PC-3 (cell line): ENCODE measurements around the gene BEGAIN. TPM values are rescaled to one million over a fixed set of nuclear protein-coding genes. Genes with fewer than 3 reads are reported as not detected.

Experiments used
- ATAC-seq: fragments of 200-7000 bp; cut with Tn5 transposase; 2 replicates; pipeline ENCODE4 v1.9.1; 2020; ENCODE audit warnings: mild to moderate bottlenecking, moderate library complexity
- BruUV-seq: library from RNA; stranded (reverse); fragments of 400-500 nt; replicated peaks from 2 replicates; lab custom pipeline; 2021; lab: Mats Ljungman, UMichigan
- CTCF ChIA-PET: fragments of 300-600 bp; sonication (Branson Sonifier 250); formaldehyde crosslinking; loops from one replicate; lab custom pipeline; 2022; ENCODE audit warnings: antibody characterized with exemption; lab: Charles Lee
- POLR2A ChIA-PET: fragments of 300-600 bp; sonication (Branson Sonifier 250); formaldehyde crosslinking; loops from one replicate; lab custom pipeline; 2022; ENCODE audit warnings: antibody characterized with exemption; ENCODE audit not compliant: unreplicated experiment; lab: Charles Lee
- DNase-seq: peaks from one replicate; pipeline ENCODE4 v3.0.0-alpha.2; 2015
- H2AFZ ChIP-seq: fragments of 300-600 bp; sonication (generic); 2 replicates; pipeline ENCODE4 v1.6.0; 2016; ENCODE audit warnings: antibody characterized with exemption, low read length
- H3F3A ChIP-seq: fragments of 300-600 bp; sonication (generic); one replicate; pipeline ENCODE4 v1.6.0; 2017; ENCODE audit warnings: antibody characterized with exemption, low read length, control low read depth, mild to moderate bottlenecking; ENCODE audit not compliant: unreplicated experiment
- H3K27ac ChIP-seq: fragments of 300-600 bp; sonication (generic); 2 replicates; pipeline ENCODE4 v1.5.1; 2016; ENCODE audit warnings: mild to moderate bottlenecking, low read length
- H3K27me3 ChIP-seq: fragments of 300-600 bp; sonication (generic); 2 replicates; pipeline ENCODE4 v1.6.1; 2016; ENCODE audit warnings: low read length, mixed read lengths
- H3K36me3 ChIP-seq: fragments of 300-600 bp; sonication (generic); 2 replicates; pipeline ENCODE4 v1.6.1; 2016; ENCODE audit warnings: low read depth, mixed run types, low read length, mixed read lengths
- H3K4me1 ChIP-seq: fragments of 300-600 bp; sonication (generic); 2 replicates; pipeline ENCODE4 v1.5.1; 2016; ENCODE audit warnings: low read length; ENCODE audit not compliant: insufficient read depth
- H3K4me2 ChIP-seq: fragments of 300-600 bp; sonication (generic); 2 replicates; pipeline ENCODE4 v1.6.0; 2016; ENCODE audit warnings: low read length
- H3K4me3 ChIP-seq: fragments of 300-600 bp; sonication (generic); 2 replicates; pipeline ENCODE4 v1.5.1; 2016; ENCODE audit warnings: mild to moderate bottlenecking, low read length, mixed read lengths
- H3K79me2 ChIP-seq: fragments of 300-600 bp; sonication (generic); 2 replicates; pipeline ENCODE4 v1.6.1; 2017; ENCODE audit warnings: low read length, mixed read lengths
- H3K9ac ChIP-seq: fragments of 300-600 bp; sonication (generic); 2 replicates; pipeline ENCODE4 v1.6.0; 2016; ENCODE audit warnings: mild to moderate bottlenecking, low read length
- H3K9me2 ChIP-seq: fragments of 300-600 bp; sonication (generic); replicated peaks from 2 replicates; pipeline ENCODE4 v1.6.1; 2016; ENCODE audit warnings: mixed run types, low read length, mixed read lengths
- H3K9me3 ChIP-seq: fragments of 300-600 bp; sonication (generic); 2 replicates; pipeline ENCODE4 v1.6.1; 2016; ENCODE audit warnings: low read length, mixed read lengths
- H4K20me1 ChIP-seq: fragments of 300-600 bp; sonication (generic); 2 replicates; pipeline ENCODE4 v1.6.1; 2016; ENCODE audit warnings: low read length, mixed read lengths
- EZH2 ChIP-seq: fragments of 300-600 bp; sonication (generic); IDR thresholded peaks from one replicate; pipeline ENCODE4 v1.6.1; 2017; ENCODE audit warnings: antibody characterized with exemption, mild to moderate bottlenecking, low read length; ENCODE audit not compliant: unreplicated experiment
- EZH2phosphoT487 ChIP-seq: fragments of 300-600 bp; sonication (generic); IDR thresholded peaks from 2 replicates; pipeline ENCODE4 v1.6.1; 2018; ENCODE audit warnings: mild to moderate bottlenecking, antibody characterized with exemption, low read length, borderline replicate concordance
- intact Hi-C: fragments of 100-400 bp; cut with micrococcal nuclease; formaldehyde crosslinking; loops from 2 replicates; pipeline ENCODE4 v1.9.0; 2023
- total RNA-seq: library from RNA; depleted of rRNA; stranded (reverse); fragments of >200 nt; gene quantifications from 2 replicates; pipeline ENCODE4 v1.2.3, GENCODE V29; 2014
- TF ChIP-seq, protein P1 (sequence below): fragments of 300-600 bp; sonication (generic); conservative IDR thresholded peaks from 2 replicates; pipeline ENCODE4 v1.5.1; 2017; ENCODE audit warnings: antibody characterized with exemption, low read depth, mild to moderate bottlenecking, low read length

BEGAIN gene
- total RNA-seq, 1 experiment from 2014 or later, result 3.8 TPM

DNA sequence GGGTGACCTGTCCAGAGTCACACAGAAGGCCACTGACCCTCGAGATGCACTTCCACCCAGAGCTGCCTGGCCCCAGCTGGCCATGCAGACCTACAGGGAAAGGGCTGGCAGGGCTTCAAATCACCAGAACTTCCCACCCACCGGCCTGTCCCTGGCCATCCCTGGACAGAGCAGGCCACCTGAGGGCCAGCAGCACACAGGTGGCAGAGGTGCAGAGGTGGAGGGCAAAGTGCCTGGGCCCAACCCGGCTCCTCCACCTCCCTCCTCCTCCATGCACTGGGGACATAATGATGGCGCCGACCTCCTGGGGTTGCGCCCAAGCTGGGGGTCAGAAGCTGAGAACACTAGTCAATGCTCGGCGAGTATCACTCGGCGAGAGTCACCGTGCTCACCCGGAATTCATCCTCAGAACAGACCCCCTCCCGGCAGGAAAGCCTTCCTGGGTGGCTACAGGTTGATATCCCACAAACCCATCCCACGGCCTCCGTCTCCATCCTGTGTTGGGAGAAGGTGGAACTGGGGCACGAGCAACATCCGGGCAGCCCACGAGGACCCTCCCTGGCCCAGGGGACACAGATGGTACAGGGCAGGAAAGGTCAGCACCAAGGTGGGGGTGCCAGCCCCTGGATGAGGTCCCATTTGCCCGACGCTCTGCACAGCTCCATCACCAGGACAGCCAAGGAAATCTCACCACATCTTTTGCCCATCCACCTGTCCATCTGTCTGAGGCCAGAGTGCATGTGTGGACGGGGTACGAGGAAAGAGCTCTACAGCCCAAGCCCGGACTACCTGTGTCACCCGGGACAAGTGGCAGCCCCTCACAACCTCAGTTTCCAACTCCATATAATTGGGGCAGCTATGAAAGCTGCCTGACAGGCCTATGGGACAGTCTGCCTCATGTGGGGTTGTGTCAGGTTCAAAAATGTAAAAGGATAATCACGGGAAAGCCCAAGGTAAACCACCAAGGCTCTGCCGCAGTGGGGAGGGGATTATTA, 10.8 kb downstream of the BEGAIN start:
- ChIA-PET CTCF (no interaction called here), POLR2A (no interaction called here)
- DNase-seq (no peak), ATAC-seq (no peak)
- Histone ChIP-seq H3K4me1 (no peaks in the 10 kb centered on the region), H3K9me2 (no peaks in the 10 kb centered on the region), H3K27ac (no peak overlapping the region), H4K20me1 (no peaks in the 10 kb centered on the region), H3K9me3 (no peaks in the 10 kb centered on the region), H3K9ac (no peak overlapping the region), H3K4me3 (no peak overlapping the region), H3K36me3 (no peaks in the 10 kb centered on the region), H3K79me2 (no peaks in the 10 kb centered on the region), H3K27me3 (no peaks in the 10 kb centered on the region), H2AFZ (no peak overlapping the region), H3F3A (no peaks in the 10 kb centered on the region), H3K4me2 (no peak overlapping the region)
- TF ChIP-seq, protein P1, sequence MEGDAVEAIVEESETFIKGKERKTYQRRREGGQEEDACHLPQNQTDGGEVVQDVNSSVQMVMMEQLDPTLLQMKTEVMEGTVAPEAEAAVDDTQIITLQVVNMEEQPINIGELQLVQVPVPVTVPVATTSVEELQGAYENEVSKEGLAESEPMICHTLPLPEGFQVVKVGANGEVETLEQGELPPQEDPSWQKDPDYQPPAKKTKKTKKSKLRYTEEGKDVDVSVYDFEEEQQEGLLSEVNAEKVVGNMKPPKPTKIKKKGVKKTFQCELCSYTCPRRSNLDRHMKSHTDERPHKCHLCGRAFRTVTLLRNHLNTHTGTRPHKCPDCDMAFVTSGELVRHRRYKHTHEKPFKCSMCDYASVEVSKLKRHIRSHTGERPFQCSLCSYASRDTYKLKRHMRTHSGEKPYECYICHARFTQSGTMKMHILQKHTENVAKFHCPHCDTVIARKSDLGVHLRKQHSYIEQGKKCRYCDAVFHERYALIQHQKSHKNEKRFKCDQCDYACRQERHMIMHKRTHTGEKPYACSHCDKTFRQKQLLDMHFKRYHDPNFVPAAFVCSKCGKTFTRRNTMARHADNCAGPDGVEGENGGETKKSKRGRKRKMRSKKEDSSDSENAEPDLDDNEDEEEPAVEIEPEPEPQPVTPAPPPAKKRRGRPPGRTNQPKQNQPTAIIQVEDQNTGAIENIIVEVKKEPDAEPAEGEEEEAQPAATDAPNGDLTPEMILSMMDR, result no peak
- no peak for TF ChIP-seq EZH2
- no peak for TF ChIP-seq EZH2phosphoT487
- no TSS peak for BruUV-seq
- intact Hi-C loops, result no loop called here

DNA sequence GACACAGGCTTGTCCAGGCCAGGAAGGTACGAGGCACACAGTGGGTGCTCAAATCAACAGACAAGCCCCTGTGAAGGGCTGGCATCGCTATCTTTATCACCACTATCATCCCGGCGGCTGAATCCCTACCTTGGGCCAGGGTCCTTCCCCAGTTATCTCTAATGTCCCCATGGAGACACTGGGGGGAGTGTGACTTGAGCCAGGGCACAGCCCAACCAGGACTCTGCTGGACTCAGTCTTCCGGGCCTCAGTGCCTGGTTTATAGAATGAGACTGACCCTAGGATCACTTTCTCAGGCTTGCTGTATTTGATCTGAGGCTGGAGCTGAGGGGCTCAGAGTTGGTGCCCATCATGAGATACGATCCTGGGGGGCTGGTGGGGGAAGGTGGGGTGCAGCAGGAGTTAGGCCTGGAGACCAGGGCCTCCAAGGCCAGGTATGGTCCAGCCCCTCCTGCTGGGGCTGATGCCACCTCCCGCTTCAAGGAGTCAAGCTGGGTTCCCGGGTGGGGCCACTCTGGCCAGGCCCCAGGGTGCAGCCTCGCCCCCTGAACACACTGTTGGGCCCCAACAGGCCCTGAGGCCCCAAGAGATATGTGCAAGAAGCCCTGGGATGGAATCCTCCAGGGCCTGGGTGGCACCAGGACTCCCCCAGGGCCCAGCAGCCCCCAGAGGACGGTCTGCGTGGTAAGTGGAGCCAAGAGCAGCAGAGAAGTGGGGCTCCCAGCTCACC, 11.8 kb downstream of the BEGAIN start:
- no peaks in the 10 kb centered on the region for H3K9me3 ChIP-seq
- no peaks in the 10 kb centered on the region for H3K79me2 ChIP-seq
- no peak overlapping the region for H3K4me2 ChIP-seq
- no peak for ATAC-seq
- no peak overlapping the region for H3K4me3 ChIP-seq
- H3F3A ChIP-seq, result no peaks in the 10 kb centered on the region
- no peaks in the 10 kb centered on the region for H3K36me3 ChIP-seq
- no peak overlapping the region for H3K27ac ChIP-seq
- H4K20me1 ChIP-seq, result no peaks in the 10 kb centered on the region
- intact Hi-C loops, result no loop called here
- DNase-seq, result no peak
- no peak overlapping the region for H3K9ac ChIP-seq
- POLR2A ChIA-PET, result no interaction called here
- no peaks in the 10 kb centered on the region for H3K27me3 ChIP-seq
- CTCF ChIA-PET, result no interaction called here
- H3K4me1 ChIP-seq, result no peaks in the 10 kb centered on the region
- no peaks in the 10 kb centered on the region for H3K9me2 ChIP-seq
- no peak overlapping the region for H2AFZ ChIP-seq
- no TSS peak for BruUV-seq
- TF ChIP-seq EZH2 (no peak), EZH2phosphoT487 (no peak)
- TF ChIP-seq, protein P1, result no peak
